Parathyroid adenoma (tissue), 2 donors: ENCODE data around the gene LFNG.

ENCODE experiments used
- H2AFZ ChIP-seq: fragments of 300-600 bp; sonication (generic); one replicate; pipeline ENCODE4 v1.7.0; 2017; ENCODE audit warnings: antibody characterized with exemption, mild to moderate bottlenecking
- H3K27ac ChIP-seq: fragments of 300-600 bp; sonication (generic); one replicate; pipeline ENCODE4 v1.7.0; 2017
- H3K27me3 ChIP-seq: fragments of 300-600 bp; sonication (generic); one replicate; pipeline ENCODE4 v1.7.0; 2017; ENCODE audit warnings: low read length; ENCODE audit not compliant: control insufficient read depth, insufficient read depth
- H3K36me3 ChIP-seq: fragments of 300-600 bp; sonication (generic); one replicate; pipeline ENCODE4 v1.7.0; 2017; ENCODE audit warnings: low read length; ENCODE audit not compliant: control insufficient read depth, insufficient read depth
- H3K4me1 ChIP-seq: fragments of 300-600 bp; sonication (generic); one replicate; pipeline ENCODE4 v1.7.0; 2017; ENCODE audit warnings: control low read depth
- H3K4me2 ChIP-seq: fragments of 300-600 bp; sonication (generic); one replicate; pipeline ENCODE4 v1.7.0; 2017; ENCODE audit warnings: low read length
- H3K4me3 ChIP-seq: fragments of 300-600 bp; sonication (generic); one replicate; pipeline ENCODE4 v1.7.0; 2017; ENCODE audit warnings: low read depth, low read length
- H3K79me2 ChIP-seq: fragments of 300-600 bp; sonication (generic); one replicate; pipeline ENCODE4 v1.7.0; 2017; ENCODE audit warnings: control low read depth
- H3K9ac ChIP-seq: fragments of 300-600 bp; sonication (generic); one replicate; pipeline ENCODE4 v1.7.0; 2017; ENCODE audit warnings: mild to moderate bottlenecking
- H3K9me3 ChIP-seq: fragments of 300-600 bp; sonication (generic); one replicate; pipeline ENCODE4 v1.7.0; 2017; ENCODE audit warnings: low read length; ENCODE audit not compliant: control insufficient read depth
- TF ChIP-seq, protein P1 (sequence below): fragments of 300-600 bp; sonication (generic); IDR thresholded peaks from one replicate; pipeline ENCODE4 v1.7.0; 2017; ENCODE audit warnings: antibody characterized with exemption, mild to moderate bottlenecking
- donor health status: primary hyperparathyroidism.

The LFNG gene

DNA sequence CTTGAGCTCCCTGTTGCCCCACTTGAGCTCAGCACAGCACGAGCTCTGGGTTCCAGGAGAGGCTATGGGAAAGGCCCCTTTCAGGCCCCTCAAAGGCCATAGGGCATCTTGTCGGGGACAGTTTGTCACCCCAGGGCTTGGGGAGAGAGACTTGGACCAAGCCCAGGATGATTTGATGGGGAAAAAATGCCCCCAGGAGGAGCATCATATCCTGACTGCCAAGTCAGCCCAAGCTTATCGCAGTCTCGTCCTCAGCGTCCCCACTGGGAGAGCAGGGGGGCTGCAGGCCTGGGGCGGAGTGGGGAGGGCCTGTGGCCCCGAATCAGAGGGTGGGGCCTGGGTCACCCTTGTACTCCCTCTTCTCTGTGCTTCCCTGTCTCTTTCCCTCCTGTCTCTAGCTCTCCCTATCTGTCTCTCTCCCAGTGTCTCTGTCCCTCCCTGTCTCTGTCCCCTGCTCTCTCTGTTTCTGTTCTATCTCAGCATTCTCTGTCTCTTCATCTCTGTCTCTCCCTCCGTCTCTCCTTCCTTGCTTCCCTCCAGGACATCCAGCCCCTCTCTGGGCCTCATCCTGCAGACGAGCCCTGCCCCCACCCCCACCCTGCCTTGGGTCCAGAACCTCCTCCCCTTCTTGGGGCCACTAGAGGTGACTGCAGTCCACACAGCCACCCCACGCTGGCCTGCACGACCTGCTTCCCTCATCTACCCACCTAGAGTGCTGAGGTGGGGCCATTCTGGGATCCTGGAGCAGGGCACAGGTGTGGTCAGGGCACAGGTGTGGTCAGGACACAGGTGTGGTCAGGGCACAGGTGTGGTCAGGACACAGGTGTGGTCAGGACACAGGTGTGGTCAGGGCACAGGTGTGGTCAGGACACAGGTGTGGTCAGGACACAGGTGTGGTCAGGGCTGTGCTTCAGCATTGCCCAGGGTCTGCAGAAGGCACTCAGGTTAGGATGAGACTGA, 26.1 kb upstream of the LFNG start:
- Histone ChIP-seq H3K9ac (no peak overlapping the region), H3K9me3 (no peaks in the 10 kb centered on the region), H3K4me2 (no peak overlapping the region), H3K79me2 (no peaks in the 10 kb centered on the region), H3K27me3 (no peaks in the 10 kb centered on the region), H3K4me1 (no peaks in the 10 kb centered on the region), H3K36me3 (no peaks in the 10 kb centered on the region), H2AFZ (no peak overlapping the region), H3K4me3 (no peak overlapping the region), H3K27ac (no peak overlapping the region)
- TF ChIP-seq, protein P1, sequence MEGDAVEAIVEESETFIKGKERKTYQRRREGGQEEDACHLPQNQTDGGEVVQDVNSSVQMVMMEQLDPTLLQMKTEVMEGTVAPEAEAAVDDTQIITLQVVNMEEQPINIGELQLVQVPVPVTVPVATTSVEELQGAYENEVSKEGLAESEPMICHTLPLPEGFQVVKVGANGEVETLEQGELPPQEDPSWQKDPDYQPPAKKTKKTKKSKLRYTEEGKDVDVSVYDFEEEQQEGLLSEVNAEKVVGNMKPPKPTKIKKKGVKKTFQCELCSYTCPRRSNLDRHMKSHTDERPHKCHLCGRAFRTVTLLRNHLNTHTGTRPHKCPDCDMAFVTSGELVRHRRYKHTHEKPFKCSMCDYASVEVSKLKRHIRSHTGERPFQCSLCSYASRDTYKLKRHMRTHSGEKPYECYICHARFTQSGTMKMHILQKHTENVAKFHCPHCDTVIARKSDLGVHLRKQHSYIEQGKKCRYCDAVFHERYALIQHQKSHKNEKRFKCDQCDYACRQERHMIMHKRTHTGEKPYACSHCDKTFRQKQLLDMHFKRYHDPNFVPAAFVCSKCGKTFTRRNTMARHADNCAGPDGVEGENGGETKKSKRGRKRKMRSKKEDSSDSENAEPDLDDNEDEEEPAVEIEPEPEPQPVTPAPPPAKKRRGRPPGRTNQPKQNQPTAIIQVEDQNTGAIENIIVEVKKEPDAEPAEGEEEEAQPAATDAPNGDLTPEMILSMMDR, result no peak

DNA sequence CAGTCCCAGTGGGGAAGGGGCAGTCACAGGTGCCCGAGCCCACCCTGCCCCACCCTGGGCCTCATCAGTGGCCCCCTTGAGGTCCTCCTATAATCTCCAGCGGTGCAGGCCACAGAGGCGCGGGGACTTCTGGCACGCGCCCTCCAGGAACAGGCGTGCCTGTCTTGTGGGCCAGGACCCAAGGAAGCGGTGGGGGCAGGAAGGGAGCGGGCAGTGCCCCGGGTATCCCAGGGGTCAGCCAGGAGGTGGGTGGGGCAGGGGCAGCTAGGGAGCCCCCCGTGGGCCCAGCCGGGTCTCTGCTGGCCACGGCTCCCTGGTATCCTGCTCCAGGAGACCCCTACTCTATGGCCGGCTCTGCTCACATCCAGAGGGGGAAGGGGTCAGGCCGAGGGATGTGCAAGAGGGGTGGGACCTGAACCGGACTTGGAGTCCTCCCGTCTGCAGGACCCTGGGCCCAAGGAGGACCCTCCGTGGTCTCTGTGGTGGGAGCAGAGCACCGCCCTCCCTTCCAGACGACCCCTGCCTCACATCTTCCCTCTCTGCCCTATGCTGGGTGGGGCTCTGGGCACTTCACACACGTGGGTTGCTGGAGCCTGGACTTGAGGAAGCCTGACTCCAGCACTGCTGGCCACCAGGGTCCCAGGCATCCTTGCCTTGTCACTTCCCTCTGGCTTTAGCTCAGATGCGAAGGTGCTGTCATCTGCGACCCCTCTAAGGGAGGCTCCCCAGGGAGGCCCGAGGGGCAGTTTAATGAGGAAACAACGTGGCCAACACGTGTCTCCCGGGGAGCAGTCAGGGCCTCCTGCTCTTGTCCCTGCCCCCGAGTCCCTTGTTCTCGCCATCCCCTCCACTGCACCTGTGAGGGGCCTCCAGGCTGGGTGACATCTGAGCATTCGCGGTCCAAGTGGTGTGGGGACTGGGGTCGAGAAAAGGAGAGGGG, 25.1 kb upstream of the LFNG start:
- Histone ChIP-seq H3K4me1 (no peaks in the 10 kb centered on the region), H3K27me3 (no peaks in the 10 kb centered on the region), H3K4me2 (no peak overlapping the region), H3K4me3 (no peak overlapping the region), H2AFZ (no peak overlapping the region), H3K9ac (no peak overlapping the region), H3K79me2 (no peaks in the 10 kb centered on the region), H3K36me3 (no peaks in the 10 kb centered on the region), H3K27ac (no peak overlapping the region), H3K9me3 (no peaks in the 10 kb centered on the region)
- TF ChIP-seq, protein P1, result no peak

DNA sequence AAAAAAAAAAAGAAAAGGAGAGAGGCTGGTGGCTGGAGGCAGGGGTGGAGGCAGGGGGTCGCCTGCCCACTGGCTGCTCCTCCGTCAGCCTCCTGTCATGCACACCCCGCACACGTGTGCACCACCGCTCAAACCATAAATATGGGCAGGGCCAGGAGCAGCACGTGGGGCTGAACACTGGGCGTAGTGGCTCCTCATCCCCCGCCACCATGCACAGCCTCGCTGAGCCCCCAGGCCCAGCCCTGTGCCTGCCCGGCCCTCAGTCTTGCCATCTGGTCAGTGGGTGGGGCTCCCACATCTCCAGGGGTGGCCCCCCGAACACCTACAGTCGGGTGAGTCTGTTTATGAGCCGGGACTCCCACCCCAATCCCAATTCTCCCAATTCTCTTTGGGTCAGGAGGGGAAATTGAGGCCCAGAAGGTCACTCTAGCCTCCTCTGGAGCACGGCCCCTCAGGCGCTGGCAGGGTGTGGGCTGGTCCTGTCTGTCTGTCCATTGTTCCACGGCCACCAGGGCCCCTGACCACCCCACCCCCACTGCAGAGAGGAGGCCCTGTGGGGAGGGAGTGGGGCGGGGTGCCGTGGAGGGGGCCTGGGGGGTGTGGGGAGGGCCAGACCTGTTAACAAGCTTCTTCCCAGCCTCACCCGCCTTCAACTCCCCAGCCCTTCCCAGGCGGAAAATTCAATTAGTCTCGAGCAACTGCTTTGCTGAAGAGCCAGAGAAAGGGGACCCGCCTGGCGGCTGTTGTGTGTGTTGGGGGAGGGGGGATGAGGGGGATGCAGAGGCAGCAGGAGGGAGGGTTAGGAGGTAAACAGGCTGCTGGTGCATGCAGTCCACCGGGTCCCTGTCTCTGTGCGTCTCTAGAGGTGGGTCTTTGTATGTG, 23.9 kb upstream of the LFNG start:
- Histone ChIP-seq H2AFZ (no peak overlapping the region), H3K9ac (no peak overlapping the region), H3K27ac (no peak overlapping the region), H3K9me3 (no peaks in the 10 kb centered on the region), H3K36me3 (no peaks in the 10 kb centered on the region), H3K4me3 (no peak overlapping the region), H3K27me3 (no peaks in the 10 kb centered on the region), H3K4me2 (no peak overlapping the region), H3K4me1 (no peaks in the 10 kb centered on the region), H3K79me2 (no peaks in the 10 kb centered on the region)
- TF ChIP-seq, protein P1, result no peak

DNA sequence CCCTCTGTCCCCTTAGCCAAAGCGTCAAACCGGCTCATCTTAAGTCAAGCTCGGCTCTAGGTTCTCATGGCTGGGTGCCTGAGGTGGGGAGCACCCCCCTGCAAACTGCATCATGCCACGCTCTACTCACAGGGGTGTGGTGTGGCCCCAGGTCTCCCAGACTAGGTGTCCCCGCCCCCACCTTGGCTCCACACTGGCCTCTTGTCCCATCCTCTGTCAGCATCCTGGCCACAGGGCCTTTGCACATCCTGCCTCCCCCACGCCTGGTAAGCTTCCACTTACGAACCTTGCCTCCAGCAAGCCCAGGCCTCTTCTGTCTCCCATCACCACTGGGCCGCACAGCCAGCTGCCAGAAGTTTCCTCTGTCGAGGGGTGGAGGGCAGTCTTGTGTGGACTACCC, 23.2 kb upstream of the LFNG start:
- Histone ChIP-seq H2AFZ (no peak overlapping the region), H3K27me3 (no peaks in the 10 kb centered on the region), H3K4me2 (no peak overlapping the region), H3K27ac (no peak overlapping the region), H3K9me3 (no peaks in the 10 kb centered on the region), H3K4me1 (no peaks in the 10 kb centered on the region), H3K9ac (no peak overlapping the region), H3K4me3 (no peak overlapping the region), H3K79me2 (no peaks in the 10 kb centered on the region), H3K36me3 (no peaks in the 10 kb centered on the region)
- TF ChIP-seq, protein P1, result no peak
